ENCODE measurements around the gene PCNX1.
"Not testable (repeated sequence)": the region's sequence is repeated elsewhere in the genome, so short reads cannot be mapped to it uniquely, and the experiment has no call there.

PCNX1 gene

GRCh38 chr14:70942342-70942706 is 35.1 kb downstream of the PCNX1 start:
- peaks cover 10% of the 10 kb centered on the region; the same call in 1 of the 2 replicates for H3K4me1 ChIP-seq (ENCODE audit: control insufficient read depth, insufficient read depth, low read length)
- no peak overlapping the region for H3K4me3 ChIP-seq (ENCODE audit: low read depth, low read length)
- H3K27ac ChIP-seq (ENCODE audit: extremely low read depth, low read depth, low read length), result no peak overlapping the region
- CTCF ChIA-PET, result no interaction called here
- peaks cover 0 to 14% of the 10 kb centered on the region in 2 experiments; a peak in 1 of 3 replicates for H3K36me3 ChIP-seq (ENCODE audit: control insufficient read depth in 2 of 2, insufficient read depth in 1 of 2, low read length in 2 of 2)
- TF ChIP-seq ZNF626 (tag by site-specific recombination; IDR thresholded peaks at IDR 0.05) (no peak), EGR2 (tag by site-specific recombination; IDR thresholded peaks at IDR 0.05; ENCODE audit: low read depth) (no peak), ZIC2 (tag by site-specific recombination; IDR thresholded peaks at IDR 0.05) (no peak), OSR2 (tag by site-specific recombination; IDR thresholded peaks at IDR 0.05) (no peak), IKZF3 (tag by site-specific recombination; IDR thresholded peaks at IDR 0.05) (no peak), ZNF623 (tag by site-specific recombination; IDR thresholded peaks at IDR 0.05) (no peak), HOXD13 (CRISPR knock-in tag; IDR thresholded peaks at IDR 0.05; ENCODE audit: borderline replicate concordance) (no peak), ZNF311 (tag by site-specific recombination; IDR thresholded peaks at IDR 0.05; ENCODE audit: borderline replicate concordance) (no peak), KLF16 (tag by site-specific recombination; IDR thresholded peaks at IDR 0.05) (no peak), ZBTB44 (tag by site-specific recombination; IDR thresholded peaks at IDR 0.05) (no peak), ZBTB10 (tag by site-specific recombination; IDR thresholded peaks at IDR 0.05) (no peak), ZBTB20 (tag by site-specific recombination; IDR thresholded peaks at IDR 0.05) (no peak), ZNF658 (tag by site-specific recombination; IDR thresholded peaks at IDR 0.05) (no peak), REST (tag by site-specific recombination; IDR thresholded peaks at IDR 0.05) (no peak), ZNF76 (tag by site-specific recombination; IDR thresholded peaks at IDR 0.05; ENCODE audit: borderline replicate concordance, low read depth) (no peak), HIC1 (tag by site-specific recombination; IDR thresholded peaks at IDR 0.05) (no peak)
- H3K9me3 ChIP-seq (ENCODE audit: control insufficient read depth, insufficient read depth, low read depth, low read length), result no peaks in the 10 kb centered on the region
- POLR2A ChIA-PET, result no interaction called here

GRCh38 chr14:70942721-70943120 is 35.5 kb downstream of the PCNX1 start:
- H3K27ac ChIP-seq (ENCODE audit: extremely low read depth, low read depth, low read length); H3K4me3 ChIP-seq (ENCODE audit: low read depth, low read length); POLR2A ChIA-PET; H3K9me3 ChIP-seq (ENCODE audit: control insufficient read depth, insufficient read depth, low read depth, low read length); CTCF ChIA-PET: not testable (repeated sequence)
- Histone ChIP-seq H3K36me3 (ENCODE audit: control insufficient read depth in 2 of 2, insufficient read depth in 1 of 2, low read length in 2 of 2) (peaks cover 0 to 18% of the 10 kb centered on the region in 2 experiments; a peak in 1 of 3 replicates), H3K4me1 (ENCODE audit: control insufficient read depth, insufficient read depth, low read length) (peaks cover 10% of the 10 kb centered on the region; the same call in 1 of the 2 replicates)

Measured in HEK293 (cell line).